Esophagus muscularis mucosa (tissue), 4 donors: Measurements from ENCODE around the gene CD80.

Experiments used
- EP300 ChIP-seq: sonication (generic); formaldehyde crosslinking; IDR thresholded peaks from one replicate; pipeline ENCODE4 v1.6.1; 2017; ENCODE audit warnings: antibody characterized with exemption
- POLR2A ChIP-seq: fragments of 450-650 bp; IDR thresholded peaks from one replicate; pipeline ENCODE4 v1.6.1; 2017; ENCODE audit warnings: antibody characterized with exemption, moderate library complexity, mild to moderate bottlenecking, low read depth
- POLR2AphosphoS5 ChIP-seq, 2 donors: sonication (generic); formaldehyde crosslinking; IDR thresholded peaks; one replicate each; pipeline ENCODE4 v1.6.1; 2017; ENCODE audit warnings: antibody characterized with exemption in 2 of 2
- TF ChIP-seq, protein P1 (sequence below), 3 experiments: fragments of 200-600 bp in 2 of 3; fragments of 450-650 bp in 1 of 3; sonication (generic) in 2 of 3; IDR thresholded peaks; one replicate each; pipeline ENCODE4 v1.5.1; 2017 to 2019; ENCODE audit warnings: antibody characterized with exemption in 3 of 3, mild to moderate bottlenecking in 2 of 3, moderate library complexity in 1 of 3

DNA sequence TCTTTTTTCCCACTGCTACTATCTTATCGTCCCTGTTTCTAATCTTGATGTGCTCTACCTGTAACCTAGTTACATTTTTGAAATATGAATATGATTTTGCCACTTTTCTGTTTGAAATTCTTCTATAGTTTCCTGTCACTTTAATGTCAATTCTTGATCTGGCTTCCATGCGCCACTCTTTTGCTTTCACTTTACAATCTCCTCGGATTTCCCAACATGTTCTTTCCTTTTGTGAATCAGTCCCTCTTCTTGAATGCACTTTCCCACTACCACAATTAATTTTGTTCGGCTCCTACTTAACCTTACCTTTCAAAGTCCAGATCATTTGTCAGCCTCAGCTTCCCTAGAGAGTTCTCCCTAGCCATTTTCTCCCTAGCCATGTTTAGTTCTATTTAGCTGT lies 52.8 kb downstream of the CD80 start:
- TF ChIP-seq, protein P1, sequence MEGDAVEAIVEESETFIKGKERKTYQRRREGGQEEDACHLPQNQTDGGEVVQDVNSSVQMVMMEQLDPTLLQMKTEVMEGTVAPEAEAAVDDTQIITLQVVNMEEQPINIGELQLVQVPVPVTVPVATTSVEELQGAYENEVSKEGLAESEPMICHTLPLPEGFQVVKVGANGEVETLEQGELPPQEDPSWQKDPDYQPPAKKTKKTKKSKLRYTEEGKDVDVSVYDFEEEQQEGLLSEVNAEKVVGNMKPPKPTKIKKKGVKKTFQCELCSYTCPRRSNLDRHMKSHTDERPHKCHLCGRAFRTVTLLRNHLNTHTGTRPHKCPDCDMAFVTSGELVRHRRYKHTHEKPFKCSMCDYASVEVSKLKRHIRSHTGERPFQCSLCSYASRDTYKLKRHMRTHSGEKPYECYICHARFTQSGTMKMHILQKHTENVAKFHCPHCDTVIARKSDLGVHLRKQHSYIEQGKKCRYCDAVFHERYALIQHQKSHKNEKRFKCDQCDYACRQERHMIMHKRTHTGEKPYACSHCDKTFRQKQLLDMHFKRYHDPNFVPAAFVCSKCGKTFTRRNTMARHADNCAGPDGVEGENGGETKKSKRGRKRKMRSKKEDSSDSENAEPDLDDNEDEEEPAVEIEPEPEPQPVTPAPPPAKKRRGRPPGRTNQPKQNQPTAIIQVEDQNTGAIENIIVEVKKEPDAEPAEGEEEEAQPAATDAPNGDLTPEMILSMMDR (IDR thresholded peaks at IDR 0.05) = no peak
- no peak for TF ChIP-seq POLR2AphosphoS5 (IDR thresholded peaks at IDR 0.05)
- TF ChIP-seq POLR2A = no peak
- no peak for TF ChIP-seq EP300
